IMR-90 (cell line): ENCODE data around the gene IQSEC1.

ENCODE experiments used
- CHD1 ChIP-seq: IDR thresholded peaks from 2 replicates; pipeline ENCODE4 v1.6.1; 2012; ENCODE audit warnings: low read depth, low read length, improper control_type of control experiment
- CTCF ChIP-seq: conservative IDR thresholded peaks from 2 replicates; pipeline ENCODE4 v1.5.1; 2012; ENCODE audit warnings: mild to moderate bottlenecking, low read depth, low read length, improper control_type of control experiment
- FOS ChIP-seq: fragments of 150-350 bp; IDR thresholded peaks from 2 replicates; pipeline ENCODE4 v1.6.1; 2016; ENCODE audit warnings: low read depth, low read length
- POLR2A ChIP-seq: IDR thresholded peaks from 2 replicates; pipeline ENCODE4 v1.6.1; 2012; ENCODE audit warnings: mild to moderate bottlenecking, low read depth, low read length
- RAD21 ChIP-seq: IDR thresholded peaks from 2 replicates; pipeline ENCODE4 v1.6.1; 2012; ENCODE audit warnings: low read length, improper control_type of control experiment
- TF ChIP-seq, protein P1 (sequence below): fragments of 150-350 bp; IDR thresholded peaks from 2 replicates; pipeline ENCODE4 v1.6.1; 2017; ENCODE audit warnings: mild to moderate bottlenecking, antibody characterized with exemption, low read length, low read depth

- no peak for TF ChIP-seq CTCF
- TF ChIP-seq, protein P1, sequence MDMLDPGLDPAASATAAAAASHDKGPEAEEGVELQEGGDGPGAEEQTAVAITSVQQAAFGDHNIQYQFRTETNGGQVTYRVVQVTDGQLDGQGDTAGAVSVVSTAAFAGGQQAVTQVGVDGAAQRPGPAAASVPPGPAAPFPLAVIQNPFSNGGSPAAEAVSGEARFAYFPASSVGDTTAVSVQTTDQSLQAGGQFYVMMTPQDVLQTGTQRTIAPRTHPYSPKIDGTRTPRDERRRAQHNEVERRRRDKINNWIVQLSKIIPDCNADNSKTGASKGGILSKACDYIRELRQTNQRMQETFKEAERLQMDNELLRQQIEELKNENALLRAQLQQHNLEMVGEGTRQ, result no peak
- no peak for TF ChIP-seq POLR2A
- no peak for TF ChIP-seq RAD21
- TF ChIP-seq CHD1, result no peak
- TF ChIP-seq FOS, result no peak
Measured at GRCh38 chr3:12886736-12887135, 186.5 kb downstream of the IQSEC1 start.
